Medulla oblongata (tissue), 1 donor: ENCODE measurements around the gene RPS16.

Experiments
- DNase-seq: peaks from one replicate; pipeline ENCODE4 v3.0.0-alpha.2; 2015; ENCODE audit errors: extremely low spot score

Gene RPS16

DNA sequence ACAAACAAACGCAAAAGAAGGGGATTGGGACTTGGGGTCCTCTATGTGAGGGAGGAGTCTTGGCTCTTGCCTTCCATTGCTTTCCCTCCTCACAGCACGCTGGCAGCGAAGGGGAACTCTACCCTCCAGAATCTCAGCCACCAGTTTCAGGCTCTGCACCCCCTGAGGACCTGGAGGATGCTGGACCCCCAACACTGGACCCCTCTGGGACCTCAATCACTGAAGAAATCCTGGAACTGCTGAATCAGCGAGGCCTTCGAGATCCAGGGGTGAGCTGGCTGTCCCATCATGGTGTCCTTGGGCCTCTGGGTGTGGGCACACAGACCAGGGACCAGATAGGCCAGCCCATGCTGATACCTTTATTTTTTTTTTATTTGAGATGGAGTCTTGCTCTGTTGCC, 13.7 kb downstream of the RPS16 start:
- DNase-seq, result no peak

DNA sequence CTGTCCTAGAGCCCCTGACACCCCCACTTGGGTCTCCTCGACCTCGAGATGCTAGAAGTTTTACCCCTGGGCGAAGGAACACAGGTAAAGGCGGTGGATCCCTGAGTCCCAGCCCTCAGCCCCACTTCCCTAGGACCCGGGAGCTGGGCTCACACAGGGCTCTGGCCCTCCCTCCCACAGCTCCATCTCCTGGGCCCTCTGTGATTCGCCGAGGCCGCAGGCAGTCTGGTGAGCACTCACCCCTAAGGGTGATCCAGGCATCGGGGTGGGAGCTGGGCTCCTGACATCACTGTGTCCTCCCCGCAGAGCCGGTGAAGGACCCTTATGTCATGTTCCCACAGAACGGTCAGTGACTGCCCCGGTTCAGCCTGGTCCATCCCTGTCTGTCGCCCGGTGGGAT, 15.0 kb downstream of the RPS16 start:
- no peak for DNase-seq

GRCh38 chr19:39419003-39419402, 16.7 kb downstream of the RPS16 start:
- DNase-seq, result no peak

DNA sequence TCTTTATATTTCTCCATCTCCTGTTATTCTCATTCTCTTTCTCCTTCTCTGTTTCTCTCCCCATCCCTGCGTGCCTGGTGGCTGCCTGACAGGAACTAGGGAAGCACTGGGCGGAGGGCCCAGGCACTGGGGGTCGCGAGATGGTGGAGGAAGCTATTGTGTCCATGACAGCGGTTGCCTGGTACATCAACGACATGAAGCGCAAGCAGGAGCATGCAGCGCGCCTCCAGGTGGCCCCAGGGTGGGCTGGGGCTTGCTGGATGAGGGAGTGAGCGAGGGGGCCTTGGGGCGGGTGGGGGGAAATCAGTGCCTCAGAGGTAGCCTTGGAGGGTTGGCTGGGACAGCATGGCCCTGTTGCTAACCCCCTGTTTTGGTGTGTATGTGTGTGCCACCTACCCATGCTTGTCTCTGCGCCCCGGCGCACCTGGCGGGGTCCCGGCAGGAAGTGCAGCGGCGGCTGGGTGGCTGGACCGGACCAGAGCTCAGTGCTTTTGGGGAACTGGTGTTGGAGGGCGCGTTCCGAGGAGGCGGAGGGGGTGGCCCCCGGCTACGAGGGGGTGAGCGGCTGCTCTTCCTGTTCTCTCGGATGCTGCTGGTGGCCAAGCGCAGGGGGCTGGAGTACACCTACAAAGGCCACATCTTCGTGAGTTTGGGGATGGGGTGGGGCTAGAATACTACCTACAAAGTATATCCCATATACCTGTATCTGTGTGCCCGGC, 18.1 kb downstream of the RPS16 start:
- DNase-seq, result no peak

- no peak for DNase-seq
Measured at GRCh38 chr19:39416152-39417120, 19.3 kb downstream of the RPS16 start.

GRCh38 chr19:39415111-39416046, 20.4 kb downstream of the RPS16 start:
- no peak for DNase-seq

GRCh38 chr19:39413911-39414608, 21.7 kb downstream of the RPS16 start:
- no peak for DNase-seq

DNA sequence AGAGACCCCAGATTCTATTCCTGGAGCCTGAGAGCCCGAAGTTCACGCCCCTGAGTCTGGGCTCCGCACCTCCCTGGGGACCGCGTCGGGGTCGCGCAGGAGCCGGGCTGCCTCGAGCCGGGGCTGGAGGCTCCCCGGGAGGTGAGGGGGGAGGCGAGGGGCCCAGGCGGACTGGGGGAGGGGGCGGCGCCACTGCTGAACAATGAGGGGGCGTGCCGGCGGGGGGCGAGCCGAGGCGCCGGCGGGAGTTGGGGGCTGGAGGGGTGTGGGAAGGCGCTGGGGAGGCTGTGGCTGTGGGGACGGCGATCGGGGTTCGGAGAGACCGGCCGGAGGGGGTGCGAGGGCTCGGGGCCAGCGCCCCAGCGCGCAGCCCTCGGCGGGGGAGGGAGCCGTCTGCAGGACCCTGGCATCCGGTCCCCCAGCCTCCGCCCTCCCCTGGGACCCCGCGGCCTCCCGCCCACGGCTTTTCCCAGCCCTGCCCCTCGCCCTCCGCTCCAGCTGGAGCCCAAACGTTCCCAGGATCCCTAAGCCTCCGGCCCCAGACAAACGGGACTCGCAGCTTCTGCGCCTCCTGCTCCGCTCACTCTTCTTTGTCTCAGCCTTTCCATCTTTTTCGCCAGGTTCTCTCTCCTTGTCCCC, 22.4 kb downstream of the RPS16 start:
- DNase-seq, result no peak

DNA sequence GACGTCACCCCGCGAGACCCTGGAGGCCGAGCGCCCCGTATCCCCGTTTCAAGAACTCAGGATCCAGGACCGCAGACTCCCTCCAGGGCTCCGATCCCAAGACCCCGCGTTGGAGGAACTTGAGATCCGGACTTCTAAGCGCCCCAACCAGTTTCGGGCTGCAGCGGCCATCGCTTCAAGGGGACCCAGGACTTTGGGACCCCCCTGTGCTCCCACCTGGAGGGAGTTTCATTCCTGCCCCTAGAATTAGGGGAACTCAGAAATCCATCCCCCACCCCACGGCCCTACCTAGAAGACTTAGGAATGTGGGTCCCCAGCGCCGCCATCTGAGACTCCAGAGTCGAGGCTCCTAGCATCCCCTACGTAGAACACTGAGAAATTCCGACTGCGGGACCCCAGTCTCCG, 22.9 kb downstream of the RPS16 start:
- DNase-seq, result no peak

GRCh38 chr19:39412100-39412866, 23.5 kb downstream of the RPS16 start, which contains the start of gene PLEKHG2:
Gene PLEKHG2 (plus strand): TSS chr19:39412669. CDS start chr19:39414087, 1,418 bp downstream.
- DNase-seq, result peak; percentile 99

DNA sequence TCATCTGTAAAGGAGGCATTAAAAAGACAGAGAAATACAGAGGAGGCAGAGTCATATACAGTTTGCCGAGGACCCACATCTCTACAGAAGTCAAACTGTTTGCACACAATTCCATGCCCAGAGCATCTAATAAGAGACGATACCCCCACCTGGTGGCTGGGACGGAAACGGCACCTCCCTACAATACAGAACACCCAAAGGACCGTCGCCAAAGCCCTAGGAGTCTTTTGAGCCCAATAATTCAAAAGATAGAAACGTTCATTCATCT, 24.0 kb downstream of the RPS16 start:
- DNase-seq, result peak; percentile 94

DNA sequence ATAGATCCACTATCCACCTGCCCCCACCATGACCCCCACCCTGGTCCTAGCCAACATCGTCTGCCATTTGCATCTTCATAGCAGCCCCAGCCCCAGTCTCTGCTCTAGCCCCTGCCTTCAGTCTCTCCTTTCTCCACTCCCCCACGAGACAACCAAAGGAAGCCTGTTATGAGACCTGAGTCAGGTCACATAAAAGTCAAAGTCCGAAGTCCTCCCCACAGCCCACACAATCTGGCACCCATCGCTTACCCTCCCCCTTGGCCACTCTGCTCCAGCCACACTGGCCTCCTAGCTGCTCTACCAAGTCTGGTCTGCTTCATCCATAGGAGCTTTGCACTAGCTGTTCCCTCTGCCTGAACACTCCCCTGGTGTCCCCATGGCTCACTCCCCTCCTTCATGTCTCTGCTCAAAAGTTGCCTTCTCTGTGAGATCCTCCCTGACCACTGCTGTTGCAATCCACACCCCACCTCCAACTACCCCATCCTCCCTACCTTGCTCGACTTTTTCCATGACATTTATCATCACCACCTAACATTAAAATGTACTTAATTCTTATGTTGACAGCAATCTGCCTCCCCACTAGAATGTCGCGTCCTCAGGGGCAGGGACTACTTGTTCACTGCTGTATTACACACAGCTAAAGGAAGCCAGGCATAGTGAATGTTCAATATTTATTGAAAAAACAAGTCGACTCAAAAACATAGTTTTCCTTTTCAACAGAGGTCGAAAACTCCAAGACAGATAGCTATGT, 24.5 kb downstream of the RPS16 start:
- no peak for DNase-seq

DNA sequence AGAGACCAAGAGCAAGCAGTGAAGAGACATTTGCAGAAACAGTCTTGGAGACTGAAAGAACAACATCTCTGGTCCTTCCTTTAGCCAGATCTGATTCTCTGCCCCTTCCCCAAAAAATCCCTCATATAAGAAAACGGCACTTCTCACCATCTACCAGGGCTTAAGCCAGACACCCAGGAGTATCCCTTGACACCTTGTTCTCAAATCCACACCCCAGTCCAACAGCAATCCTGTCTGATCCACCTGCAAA, 25.0 kb downstream of the RPS16 start:
- DNase-seq, result no peak

DNA sequence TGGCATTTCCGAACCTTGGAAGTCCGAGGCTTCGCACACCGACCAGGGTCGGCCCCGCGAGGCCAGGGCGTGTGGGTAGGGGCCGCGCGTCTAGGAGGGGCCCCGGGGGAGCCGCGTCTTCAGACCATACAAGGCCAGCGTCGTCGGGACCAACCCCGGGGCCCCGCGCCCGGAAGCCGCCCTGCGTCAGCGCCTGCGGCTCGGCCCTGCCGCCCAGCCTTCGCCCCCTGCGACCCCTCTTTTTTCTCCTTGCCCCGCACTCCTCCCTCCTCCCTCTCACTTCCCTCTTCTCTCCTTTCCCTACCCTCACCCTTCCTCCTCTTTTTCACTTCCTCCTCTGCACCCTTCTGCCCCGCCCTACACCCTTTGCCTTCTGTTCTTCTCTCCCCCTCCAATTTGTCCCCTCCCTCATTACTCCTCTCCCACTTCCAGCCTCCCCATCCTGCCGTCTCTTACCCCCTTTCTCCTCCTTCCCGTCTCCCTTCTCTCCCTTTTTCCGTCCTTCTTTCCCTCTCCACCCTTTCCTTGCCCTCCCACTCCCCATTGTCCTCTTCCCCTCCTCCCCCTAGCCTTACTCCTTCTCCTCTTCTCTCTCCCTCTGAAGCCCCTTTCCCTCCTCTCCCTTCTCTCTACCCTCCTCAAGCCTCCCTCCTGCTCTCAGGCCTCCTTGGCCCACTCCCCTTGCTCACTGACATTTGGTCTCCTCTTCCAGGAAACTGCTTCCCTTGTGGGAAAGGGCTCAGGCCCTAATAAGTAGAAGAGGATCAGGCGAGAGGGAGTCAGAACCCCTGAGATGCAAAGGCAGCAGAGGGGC, 25.5 kb downstream of the RPS16 start:
- DNase-seq, result peak; percentile 69

- peak; percentile 76 for DNase-seq
Measured at GRCh38 chr19:39409208-39410016, 26.3 kb downstream of the RPS16 start.

GRCh38 chr19:39408392-39409207, 27.1 kb downstream of the RPS16 start:
- no peak for DNase-seq
